Effector memory CD4-positive, alpha-beta T cell (primary cell): ENCODE data around the gene GARIN1A.

ENCODE experiments used
- DNase-seq, 3 donors: peaks; one replicate each; pipeline ENCODE4 v3.0.0-alpha.2; 2020
- H3K27ac ChIP-seq: 2 replicates; pipeline ENCODE4 v1.7.0; 2013; ENCODE audit warnings: mild to moderate bottlenecking, low read length, moderate library complexity; ENCODE audit not compliant: insufficient read depth, poor library complexity, severe bottlenecking
- H3K27me3 ChIP-seq: replicated peaks from 2 replicates; pipeline ENCODE4 v1.7.0; 2013; ENCODE audit warnings: mild to moderate bottlenecking, low read length; ENCODE audit not compliant: insufficient read depth, control insufficient read depth, poor library complexity, severe bottlenecking
- H3K36me3 ChIP-seq: 2 replicates; pipeline ENCODE4 v1.7.0; 2013; ENCODE audit warnings: mild to moderate bottlenecking, low read length, moderate library complexity; ENCODE audit not compliant: control insufficient read depth, insufficient read depth
- H3K4me1 ChIP-seq: 2 replicates; pipeline ENCODE4 v1.7.0; 2013; ENCODE audit warnings: low read length, mild to moderate bottlenecking; ENCODE audit not compliant: control insufficient read depth, insufficient read depth, poor library complexity, severe bottlenecking
- H3K4me3 ChIP-seq: 2 replicates; pipeline ENCODE4 v1.7.0; 2013; ENCODE audit warnings: low read length, low read depth, mild to moderate bottlenecking; ENCODE audit not compliant: insufficient read depth, poor library complexity, severe bottlenecking
- H3K9me3 ChIP-seq: 2 replicates; pipeline ENCODE4 v1.7.0; 2013; ENCODE audit warnings: mild to moderate bottlenecking, low read length, moderate library complexity; ENCODE audit not compliant: control insufficient read depth

GARIN1A gene

GRCh38 chr7:128710481-128710880, 38.4 kb downstream of the GARIN1A start:
- Histone ChIP-seq H3K36me3 (no peaks in the 10 kb centered on the region), H3K4me3 (no peak overlapping the region), H3K27ac (no peak overlapping the region), H3K27me3 (no peaks in the 10 kb centered on the region), H3K9me3 (no peaks in the 10 kb centered on the region), H3K4me1 (no peaks in the 10 kb centered on the region)
- DNase-seq, result no peak

GRCh38 chr7:128713794-128714193, 41.7 kb downstream of the GARIN1A start:
- H3K9me3 ChIP-seq, result no peaks in the 10 kb centered on the region
- H3K27me3 ChIP-seq, result no peaks in the 10 kb centered on the region
- DNase-seq, result no peak
- H3K36me3 ChIP-seq, result no peaks in the 10 kb centered on the region
- no peak overlapping the region for H3K4me3 ChIP-seq
- no peaks in the 10 kb centered on the region for H3K4me1 ChIP-seq
- no peak overlapping the region for H3K27ac ChIP-seq

- Histone ChIP-seq H3K36me3 (no peaks in the 10 kb centered on the region), H3K4me1 (no peaks in the 10 kb centered on the region), H3K27ac (no peak overlapping the region), H3K27me3 (no peaks in the 10 kb centered on the region), H3K9me3 (no peaks in the 10 kb centered on the region), H3K4me3 (no peak overlapping the region)
- no peak for DNase-seq
Observed at GRCh38 chr7:128714701-128715495, 42.8 kb downstream of the GARIN1A start.

- H3K36me3 ChIP-seq, result no peaks in the 10 kb centered on the region
- no peaks in the 10 kb centered on the region for H3K27me3 ChIP-seq
- no peak for DNase-seq
- H3K27ac ChIP-seq, result no peak overlapping the region
- H3K4me1 ChIP-seq, result no peaks in the 10 kb centered on the region
- H3K4me3 ChIP-seq, result no peak overlapping the region
- no peaks in the 10 kb centered on the region for H3K9me3 ChIP-seq
Observed at GRCh38 chr7:128718967-128719642, 47.0 kb downstream of the GARIN1A start.

- Histone ChIP-seq H3K27ac (no peak overlapping the region), H3K9me3 (no peaks in the 10 kb centered on the region), H3K27me3 (peaks cover 4% of the 10 kb centered on the region), H3K4me1 (no peaks in the 10 kb centered on the region), H3K36me3 (no peaks in the 10 kb centered on the region), H3K4me3 (no peak overlapping the region)
- DNase-seq, result no peak
Observed at GRCh38 chr7:128721376-128721775, 49.3 kb downstream of the GARIN1A start.
